ENCODE data around the gene MCRIP2. TPM values are rescaled to one million over a fixed set of nuclear protein-coding genes. Genes with fewer than 3 reads are reported as not detected.

The MCRIP2 gene
- total and polyA plus RNA-seq, 9 donors = 0.98 to 42.3 (median 31.2) TPM

GRCh38 chr16:620700-621525, 20.7 kb upstream of the MCRIP2 start:
- H3K27me3 ChIP-seq = no peaks in the 10 kb centered on the region
- WGBS, 3 donors = 48 to 66% (median 65%) methylated on average over 24 to 41 of the region's 41 CpGs
- H3K9me3 ChIP-seq = no peaks in the 10 kb centered on the region
- no peak for DNase-seq
- H3K27ac ChIP-seq = no peak overlapping the region
- H3K4me3 ChIP-seq = no peak overlapping the region
- peaks cover 2% of the 10 kb centered on the region for H3K4me1 ChIP-seq (ENCODE audit: insufficient read depth)
- no peaks in the 10 kb centered on the region for H3K36me3 ChIP-seq
- intact Hi-C loops (cut with DNase I) = no loop called here
- TF ChIP-seq, protein P1, sequence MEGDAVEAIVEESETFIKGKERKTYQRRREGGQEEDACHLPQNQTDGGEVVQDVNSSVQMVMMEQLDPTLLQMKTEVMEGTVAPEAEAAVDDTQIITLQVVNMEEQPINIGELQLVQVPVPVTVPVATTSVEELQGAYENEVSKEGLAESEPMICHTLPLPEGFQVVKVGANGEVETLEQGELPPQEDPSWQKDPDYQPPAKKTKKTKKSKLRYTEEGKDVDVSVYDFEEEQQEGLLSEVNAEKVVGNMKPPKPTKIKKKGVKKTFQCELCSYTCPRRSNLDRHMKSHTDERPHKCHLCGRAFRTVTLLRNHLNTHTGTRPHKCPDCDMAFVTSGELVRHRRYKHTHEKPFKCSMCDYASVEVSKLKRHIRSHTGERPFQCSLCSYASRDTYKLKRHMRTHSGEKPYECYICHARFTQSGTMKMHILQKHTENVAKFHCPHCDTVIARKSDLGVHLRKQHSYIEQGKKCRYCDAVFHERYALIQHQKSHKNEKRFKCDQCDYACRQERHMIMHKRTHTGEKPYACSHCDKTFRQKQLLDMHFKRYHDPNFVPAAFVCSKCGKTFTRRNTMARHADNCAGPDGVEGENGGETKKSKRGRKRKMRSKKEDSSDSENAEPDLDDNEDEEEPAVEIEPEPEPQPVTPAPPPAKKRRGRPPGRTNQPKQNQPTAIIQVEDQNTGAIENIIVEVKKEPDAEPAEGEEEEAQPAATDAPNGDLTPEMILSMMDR (IDR thresholded peaks at IDR 0.05) = no peak
- TF ChIP-seq POLR2A (IDR thresholded peaks at IDR 0.05) (no peak), EP300 (IDR thresholded peaks at IDR 0.05) (no peak)

- TF ChIP-seq POLR2A (IDR thresholded peaks at IDR 0.05) (no peak), EP300 (IDR thresholded peaks at IDR 0.05) (no peak)
- TF ChIP-seq, protein P1 (IDR thresholded peaks at IDR 0.05) = no peak
- Histone ChIP-seq H3K27me3 (no peaks in the 10 kb centered on the region), H3K4me3 (no peak overlapping the region), H3K4me1 (ENCODE audit: insufficient read depth) (peaks cover 2% of the 10 kb centered on the region), H3K36me3 (no peaks in the 10 kb centered on the region), H3K27ac (no peak overlapping the region), H3K9me3 (no peaks in the 10 kb centered on the region)
- intact Hi-C loops (cut with DNase I) = no loop called here
- 79 to 81% (median 81%) methylated on average over 21 of the region's 21 CpGs for WGBS, 3 donors
- peak in 1 of 5 donors; percentile 50 for DNase-seq
Measured at GRCh38 chr16:621526-622105, 20.0 kb upstream of the MCRIP2 start.

GRCh38 chr16:622920-623280, 18.7 kb upstream of the MCRIP2 start:
- no peak for TF ChIP-seq POLR2A (IDR thresholded peaks at IDR 0.05)
- TF ChIP-seq, protein P1 (IDR thresholded peaks at IDR 0.05) = no peak
- TF ChIP-seq EP300 (IDR thresholded peaks at IDR 0.05) = no peak
- Histone ChIP-seq H3K27ac (no peak overlapping the region), H3K36me3 (no peaks in the 10 kb centered on the region)

DNA sequence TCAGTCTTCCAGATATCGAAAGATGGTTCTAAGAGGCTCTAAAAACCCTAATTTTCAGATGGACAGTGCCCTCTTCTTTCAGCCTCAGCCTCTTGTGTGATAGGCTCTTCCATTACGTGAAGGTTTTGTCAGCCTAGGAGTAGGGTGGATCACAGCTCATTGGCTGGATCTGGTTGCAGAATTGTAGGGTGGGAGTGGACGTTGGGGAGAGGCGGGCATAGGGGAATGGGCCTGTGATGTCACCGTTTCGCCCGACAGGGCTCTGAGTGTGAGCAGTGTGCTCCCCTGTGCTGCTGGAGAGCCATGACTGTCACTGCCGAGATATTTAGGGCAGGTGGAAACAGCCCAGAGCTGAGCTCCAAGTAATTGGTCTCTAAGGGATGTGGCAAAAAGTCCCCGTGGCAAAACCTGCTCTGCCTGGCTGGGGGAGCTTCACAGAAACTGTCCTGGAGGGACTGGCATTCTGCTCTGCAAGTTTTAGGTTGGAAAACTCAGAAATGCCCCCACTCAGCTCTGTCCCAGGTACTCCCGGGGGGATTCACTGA, 17.0 kb upstream of the MCRIP2 start:
- intact Hi-C loops (cut with DNase I) = loop anchor here in 1 of 4 donors (5.0 kb wide), 1 partner anchor 32 kb away; the partner anchor contains the start of gene RAB40C

More at GRCh38 chr16:622920-623280, 18.7 kb upstream of the MCRIP2 start:
- 93 to 96% (median 96%) methylated on average over 17 of the region's 17 CpGs for WGBS, 3 donors
- Histone ChIP-seq H3K9me3 (no peaks in the 10 kb centered on the region), H3K4me1 (ENCODE audit: insufficient read depth) (peaks cover 2% of the 10 kb centered on the region), H3K4me3 (no peak overlapping the region), H3K27me3 (no peaks in the 10 kb centered on the region)
- intact Hi-C loops (cut with DNase I) = no loop called here
- DNase-seq = no peak

More for the DNA sequence above, 17.0 kb upstream of the MCRIP2 start:
- no peaks in the 10 kb centered on the region for H3K9me3 ChIP-seq
- no peak for DNase-seq
- 77 to 87% (median 82%) methylated on average over 9 to 10 of the region's 10 CpGs for WGBS, 3 donors
- TF ChIP-seq EP300 (IDR thresholded peaks at IDR 0.05) (no peak), POLR2A (IDR thresholded peaks at IDR 0.05) (no peak)
- TF ChIP-seq, protein P1 (IDR thresholded peaks at IDR 0.05) = no peak
- no peak overlapping the region for H3K27ac ChIP-seq
- no peak overlapping the region for H3K4me3 ChIP-seq
- no peaks in the 10 kb centered on the region for H3K27me3 ChIP-seq
- H3K4me1 ChIP-seq (ENCODE audit: insufficient read depth) = peaks cover 2% of the 10 kb centered on the region
- H3K36me3 ChIP-seq = no peaks in the 10 kb centered on the region
